HEK293 (cell line): ENCODE data around the gene SPTBN1.
"Not testable (repeated sequence)": the region's sequence is repeated elsewhere in the genome, so short reads cannot be mapped to it uniquely, and the experiment has no call there.

Source experiments
- CTCF ChIA-PET: fragments of 350-600 bp; formaldehyde crosslinking; extraction: SDS; loops from one replicate; lab custom pipeline; 2021; ENCODE audit warnings: antibody characterized with exemption; lab: Yijun Ruan, JAX
- POLR2A ChIA-PET: fragments of 300-600 bp; formaldehyde crosslinking; extraction: SDS; loops from one replicate; lab custom pipeline; 2020; ENCODE audit warnings: antibody characterized with exemption, inconsistent platforms; lab: Yijun Ruan, JAX
- H3K27ac ChIP-seq: fragments of 200-500 bp; sonication (Bioruptor generic); 2 replicates; pipeline ENCODE4 v1.5.1; 2014; ENCODE audit warnings: low read depth, low read length, control low read depth, inconsistent platforms; ENCODE audit errors: extremely low read depth
- H3K36me3 ChIP-seq, 2 experiments: fragments of 200-500 bp in 1 of 2; sonication (Bioruptor generic) in 1 of 2; 1 replicate in 1 of 2; 2 replicates in 1 of 2; pipeline ENCODE4 v1.5.1; 2014 to 2017; ENCODE audit warnings: inconsistent platforms in 2 of 2, low read length in 2 of 2; ENCODE audit not compliant: control insufficient read depth in 2 of 2, insufficient read depth in 1 of 2
- H3K4me1 ChIP-seq: fragments of 200-500 bp; sonication (Bioruptor generic); 2 replicates; pipeline ENCODE4 v1.5.1; 2014; ENCODE audit warnings: mild to moderate bottlenecking, low read length, inconsistent platforms; ENCODE audit not compliant: control insufficient read depth, insufficient read depth
- H3K4me3 ChIP-seq: 2 replicates; pipeline ENCODE4 v1.5.1; 2011; ENCODE audit warnings: low read depth, mild to moderate bottlenecking, control low read depth, low read length, moderate library complexity
- H3K9me3 ChIP-seq: fragments of 200-500 bp; sonication (Bioruptor generic); 2 replicates; pipeline ENCODE4 v1.5.1; 2014; ENCODE audit warnings: low read depth, low read length, inconsistent platforms; ENCODE audit not compliant: control insufficient read depth, insufficient read depth
- HOXD13 ChIP-seq: sonication (generic); formaldehyde crosslinking; IDR thresholded peaks from 2 replicates; pipeline ENCODE4 v1.8.0; 2022; ENCODE audit warnings: missing genetic modification reagents, borderline replicate concordance
- MEIS1 ChIP-seq: sonication (generic); formaldehyde crosslinking; IDR thresholded peaks from 2 replicates; pipeline ENCODE4 v1.8.1; 2022; ENCODE audit warnings: missing genetic modification reagents, mild to moderate bottlenecking, borderline replicate concordance
- SETDB1 ChIP-seq: IDR thresholded peaks from one replicate; pipeline ENCODE4 v1.6.1; 2017; ENCODE audit warnings: mild to moderate bottlenecking, low read length, moderate library complexity, mixed read lengths; ENCODE audit not compliant: insufficient read length
- YY2 ChIP-seq: fragments of 450-650 bp; formaldehyde crosslinking; IDR thresholded peaks from 2 replicates; pipeline ENCODE4 v1.5.1; 2016; ENCODE audit warnings: missing biosample characterization, missing genetic modification characterization
- ZFHX2 ChIP-seq: fragments of 450-650 bp; formaldehyde crosslinking; conservative IDR thresholded peaks from 2 replicates; pipeline ENCODE4 v1.5.1; 2016; ENCODE audit warnings: missing biosample characterization, missing genetic modification characterization
- ZNF19 ChIP-seq: fragments of 450-650 bp; formaldehyde crosslinking; IDR thresholded peaks from 2 replicates; pipeline ENCODE4; 2016; ENCODE audit warnings: missing biosample characterization, missing genetic modification characterization, low read depth
- ZNF221 ChIP-seq: fragments of 450-650 bp; formaldehyde crosslinking; IDR thresholded peaks from 2 replicates; pipeline ENCODE4 v1.5.1; 2017; ENCODE audit warnings: missing biosample characterization, missing genetic modification characterization, borderline replicate concordance
- ZNF274 ChIP-seq, 2 experiments: fragments of 200-500 bp in 1 of 2; fragments of 450-650 bp in 1 of 2; sonication (Bioruptor generic) in 1 of 2; formaldehyde crosslinking in 1 of 2; IDR thresholded peaks; 2 replicates each; pipeline versions ENCODE4 v1.5.1 to v1.6.1; 2014 to 2016; ENCODE audit warnings: borderline replicate concordance in 1 of 2, inconsistent platforms in 1 of 2, low read length in 1 of 2, missing biosample characterization in 1 of 2, missing genetic modification characterization in 1 of 2
- ZNF280C ChIP-seq: fragments of 450-650 bp; formaldehyde crosslinking; IDR thresholded peaks from 2 replicates; pipeline ENCODE4 v1.5.1; 2016; ENCODE audit warnings: missing biosample characterization, missing genetic modification characterization
- ZNF311 ChIP-seq: fragments of 450-650 bp; formaldehyde crosslinking; IDR thresholded peaks from 2 replicates; pipeline ENCODE4 v1.5.1; 2017; ENCODE audit warnings: missing biosample characterization, missing genetic modification characterization, borderline replicate concordance
- ZNF341 ChIP-seq: fragments of 450-650 bp; formaldehyde crosslinking; IDR thresholded peaks from 2 replicates; pipeline ENCODE4; 2016; ENCODE audit warnings: low read depth, missing biosample characterization, missing genetic modification characterization
- ZNF354C ChIP-seq: fragments of 450-650 bp; formaldehyde crosslinking; IDR thresholded peaks from 2 replicates; pipeline ENCODE4 v1.5.1; 2016; ENCODE audit warnings: missing biosample characterization, missing genetic modification characterization, low read depth, borderline replicate concordance
- ZNF549 ChIP-seq: fragments of 450-650 bp; IDR thresholded peaks from 2 replicates; pipeline ENCODE4 v1.5.1; 2018; ENCODE audit warnings: missing biosample characterization, missing genetic modification characterization, mild to moderate bottlenecking, inconsistent platforms, moderate library complexity
- ZNF558 ChIP-seq: fragments of 450-650 bp; formaldehyde crosslinking; IDR thresholded peaks from 2 replicates; pipeline ENCODE4 v1.5.1; 2016; ENCODE audit warnings: missing biosample characterization, missing genetic modification characterization
- ZNF623 ChIP-seq: fragments of 450-650 bp; formaldehyde crosslinking; IDR thresholded peaks from 2 replicates; pipeline ENCODE4 v1.5.1; 2016; ENCODE audit warnings: missing biosample characterization, missing genetic modification characterization
- ZNF626 ChIP-seq: fragments of 450-650 bp; sonication (Bioruptor Pico); formaldehyde crosslinking; IDR thresholded peaks from 2 replicates; pipeline ENCODE4 v1.5.1; 2018; ENCODE audit warnings: missing biosample characterization, missing genetic modification characterization, inconsistent platforms
- ZSCAN16 ChIP-seq: fragments of 450-650 bp; formaldehyde crosslinking; IDR thresholded peaks from 2 replicates; pipeline ENCODE4 v1.5.1; 2016; ENCODE audit warnings: missing biosample characterization, missing genetic modification characterization
- TF ChIP-seq, protein P1 (sequence below): fragments of 450-650 bp; formaldehyde crosslinking; IDR thresholded peaks from 2 replicates; pipeline ENCODE4 v1.5.1; 2016; ENCODE audit warnings: missing biosample characterization, missing genetic modification characterization
- TF ChIP-seq, protein P2 (sequence below): fragments of 450-650 bp; formaldehyde crosslinking; IDR thresholded peaks from 2 replicates; pipeline ENCODE4 v1.5.1; 2016; ENCODE audit warnings: missing biosample characterization, missing genetic modification characterization
- TF ChIP-seq, protein P3 (sequence below): fragments of 450-650 bp; formaldehyde crosslinking; IDR thresholded peaks from 2 replicates; pipeline ENCODE4 v1.5.1; 2016; ENCODE audit warnings: missing biosample characterization, missing genetic modification characterization
- TF ChIP-seq, protein P4 (sequence below): fragments of 450-650 bp; formaldehyde crosslinking; IDR thresholded peaks from 2 replicates; pipeline ENCODE4 v1.5.1; 2017; ENCODE audit warnings: missing biosample characterization, missing genetic modification characterization

Gene SPTBN1

GRCh38 chr2:54526226-54526879 lies 70.2 kb downstream of the SPTBN1 start (continued):
- no peak for TF ChIP-seq ZSCAN16 (tag by site-specific recombination)
- no peak for TF ChIP-seq ZNF623
- TF ChIP-seq, protein P1, sequence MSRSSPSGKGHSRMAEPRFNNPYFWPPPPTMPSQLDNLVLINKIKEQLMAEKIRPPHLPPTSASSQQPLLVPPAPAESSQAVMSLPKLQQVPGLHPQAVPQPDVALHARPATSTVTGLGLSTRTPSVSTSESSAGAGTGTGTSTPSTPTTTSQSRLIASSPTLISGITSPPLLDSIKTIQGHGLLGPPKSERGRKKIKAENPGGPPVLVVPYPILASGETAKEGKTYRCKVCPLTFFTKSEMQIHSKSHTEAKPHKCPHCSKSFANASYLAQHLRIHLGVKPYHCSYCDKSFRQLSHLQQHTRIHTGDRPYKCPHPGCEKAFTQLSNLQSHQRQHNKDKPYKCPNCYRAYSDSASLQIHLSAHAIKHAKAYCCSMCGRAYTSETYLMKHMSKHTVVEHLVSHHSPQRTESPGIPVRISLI (tag by site-specific recombination), result no peak
- TF ChIP-seq ZNF221 (tag by site-specific recombination), result no peak

DNA sequence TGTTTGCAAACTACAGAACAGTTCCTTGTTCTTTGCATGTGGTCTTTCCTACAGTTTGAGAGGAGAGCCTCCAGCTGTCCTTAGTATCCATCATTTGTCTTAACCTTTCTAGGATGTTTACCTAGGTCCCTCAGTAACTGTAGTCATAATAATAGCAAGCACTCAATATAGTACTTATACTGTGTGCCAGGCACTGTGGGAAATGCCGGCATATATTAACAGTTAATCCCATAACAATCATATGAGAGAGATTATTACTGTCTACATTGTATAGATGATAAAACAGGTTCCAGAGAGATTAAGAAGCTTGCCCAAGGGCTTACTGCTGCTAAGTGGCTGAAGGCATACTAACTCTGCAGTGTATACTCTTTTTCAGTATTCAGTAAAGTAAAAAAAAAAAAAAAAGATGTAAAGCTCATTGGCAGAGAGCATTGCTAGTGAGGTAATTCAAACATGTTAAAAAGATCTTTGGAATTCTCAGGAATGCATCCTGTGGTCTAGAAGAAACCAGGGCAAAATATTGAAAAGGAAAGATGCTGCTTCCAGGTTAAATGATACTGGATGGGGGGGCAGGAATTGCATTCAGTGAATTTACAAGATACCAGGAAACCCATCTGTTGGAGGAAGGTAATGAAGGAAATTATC lies 72.3 kb downstream of the SPTBN1 start:
- Histone ChIP-seq H3K27ac (no peak overlapping the region), H3K9me3 (no peaks in the 10 kb centered on the region), H3K4me3 (no peak overlapping the region), H3K36me3 (peaks cover 0 to 26% of the 10 kb centered on the region in 2 experiments; a peak in 2 of 3 replicates), H3K4me1 (no peaks in the 10 kb centered on the region)
- ChIA-PET CTCF (interaction anchor here (0.8 kb wide), 1 partner anchor 11 kb away, joined by 3 read pairs; no protein-coding TSS in a partner anchor), POLR2A (no interaction called here)
- TF ChIP-seq SETDB1, result no peak
- TF ChIP-seq ZNF354C (tag by site-specific recombination), result no peak
- TF ChIP-seq ZNF626 (tag by site-specific recombination), result no peak
- no peak for TF ChIP-seq YY2 (tag by site-specific recombination)
- TF ChIP-seq ZNF274 (IDR thresholded peaks at IDR 0.05; ENCODE audit: low read length), result no peak
- TF ChIP-seq ZNF274 (tag by site-specific recombination; IDR thresholded peaks at IDR 0.05; ENCODE audit: borderline replicate concordance), result no peak
- TF ChIP-seq, protein P2, sequence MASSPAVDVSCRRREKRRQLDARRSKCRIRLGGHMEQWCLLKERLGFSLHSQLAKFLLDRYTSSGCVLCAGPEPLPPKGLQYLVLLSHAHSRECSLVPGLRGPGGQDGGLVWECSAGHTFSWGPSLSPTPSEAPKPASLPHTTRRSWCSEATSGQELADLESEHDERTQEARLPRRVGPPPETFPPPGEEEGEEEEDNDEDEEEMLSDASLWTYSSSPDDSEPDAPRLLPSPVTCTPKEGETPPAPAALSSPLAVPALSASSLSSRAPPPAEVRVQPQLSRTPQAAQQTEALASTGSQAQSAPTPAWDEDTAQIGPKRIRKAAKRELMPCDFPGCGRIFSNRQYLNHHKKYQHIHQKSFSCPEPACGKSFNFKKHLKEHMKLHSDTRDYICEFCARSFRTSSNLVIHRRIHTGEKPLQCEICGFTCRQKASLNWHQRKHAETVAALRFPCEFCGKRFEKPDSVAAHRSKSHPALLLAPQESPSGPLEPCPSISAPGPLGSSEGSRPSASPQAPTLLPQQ (tag by site-specific recombination), result no peak
- TF ChIP-seq ZNF311 (tag by site-specific recombination), result no peak
- no peak for TF ChIP-seq HOXD13 (CRISPR knock-in tag)

- CTCF ChIA-PET, POLR2A ChIA-PET, H3K9me3 ChIP-seq, H3K4me3 ChIP-seq, H3K27ac ChIP-seq, H3K4me1 ChIP-seq: not testable (repeated sequence)
- H3K36me3 ChIP-seq, result peaks cover 0 to 26% of the 10 kb centered on the region in 2 experiments; a peak in 2 of 3 replicates
Observed at GRCh38 chr2:54529518-54529917, 73.4 kb downstream of the SPTBN1 start.

GRCh38 chr2:54529935-54530334 lies 73.8 kb downstream of the SPTBN1 start:
- Histone ChIP-seq H3K36me3 (peaks cover 0 to 26% of the 10 kb centered on the region in 2 experiments; a peak in 2 of 3 replicates), H3K9me3 (no peaks in the 10 kb centered on the region), H3K27ac (no peak overlapping the region), H3K4me3 (no peak overlapping the region), H3K4me1 (no peaks in the 10 kb centered on the region)
- POLR2A ChIA-PET, result no interaction called here
- CTCF ChIA-PET, result no interaction called here
- TF ChIP-seq ZFHX2 (tag by site-specific recombination) (no peak), ZNF19 (tag by site-specific recombination) (no peak), ZNF341 (tag by site-specific recombination) (no peak), MEIS1 (CRISPR knock-in tag) (no peak), ZNF558 (no peak), ZNF549 (tag by site-specific recombination) (no peak), ZNF280C (tag by site-specific recombination) (no peak)
- TF ChIP-seq, protein P3, sequence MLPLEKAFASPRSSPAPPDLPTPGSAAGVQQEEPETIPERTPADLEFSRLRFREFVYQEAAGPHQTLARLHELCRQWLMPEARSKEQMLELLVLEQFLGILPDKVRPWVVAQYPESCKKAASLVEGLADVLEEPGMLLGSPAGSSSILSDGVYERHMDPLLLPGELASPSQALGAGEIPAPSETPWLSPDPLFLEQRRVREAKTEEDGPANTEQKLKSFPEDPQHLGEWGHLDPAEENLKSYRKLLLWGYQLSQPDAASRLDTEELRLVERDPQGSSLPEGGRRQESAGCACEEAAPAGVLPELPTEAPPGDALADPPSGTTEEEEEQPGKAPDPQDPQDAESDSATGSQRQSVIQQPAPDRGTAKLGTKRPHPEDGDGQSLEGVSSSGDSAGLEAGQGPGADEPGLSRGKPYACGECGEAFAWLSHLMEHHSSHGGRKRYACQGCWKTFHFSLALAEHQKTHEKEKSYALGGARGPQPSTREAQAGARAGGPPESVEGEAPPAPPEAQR, result no peak
- TF ChIP-seq, protein P4, sequence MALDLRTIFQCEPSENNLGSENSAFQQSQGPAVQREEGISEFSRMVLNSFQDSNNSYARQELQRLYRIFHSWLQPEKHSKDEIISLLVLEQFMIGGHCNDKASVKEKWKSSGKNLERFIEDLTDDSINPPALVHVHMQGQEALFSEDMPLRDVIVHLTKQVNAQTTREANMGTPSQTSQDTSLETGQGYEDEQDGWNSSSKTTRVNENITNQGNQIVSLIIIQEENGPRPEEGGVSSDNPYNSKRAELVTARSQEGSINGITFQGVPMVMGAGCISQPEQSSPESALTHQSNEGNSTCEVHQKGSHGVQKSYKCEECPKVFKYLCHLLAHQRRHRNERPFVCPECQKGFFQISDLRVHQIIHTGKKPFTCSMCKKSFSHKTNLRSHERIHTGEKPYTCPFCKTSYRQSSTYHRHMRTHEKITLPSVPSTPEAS (tag by site-specific recombination), result no peak
